GM12878 (cell line): ENCODE results near the gene IL10. TPM values are rescaled to one million over a fixed set of nuclear protein-coding genes. Genes with fewer than 3 reads are reported as not detected.
A peak's percentile ranks its signal among the peaks of the same experiment; 100 is the strongest.

Source experiments
- BACH1 ChIP-seq: fragments of 450-650 bp; IDR thresholded peaks from 2 replicates; pipeline ENCODE4 v1.6.1; 2017; ENCODE audit warnings: mild to moderate bottlenecking, borderline replicate concordance
- BRCA1 ChIP-seq: IDR thresholded peaks from 2 replicates; pipeline ENCODE4 v1.6.1; 2011; ENCODE audit warnings: low read depth, low read length, improper control_type of control experiment
- E2F8 ChIP-seq: fragments of 450-650 bp; IDR thresholded peaks from 2 replicates; pipeline ENCODE4 v1.6.1; 2018; ENCODE audit warnings: mild to moderate bottlenecking, low read depth, moderate library complexity; ENCODE audit not compliant: partially characterized antibody
- E4F1 ChIP-seq: fragments of 450-650 bp; IDR thresholded peaks from 2 replicates; pipeline ENCODE4 v1.6.1; 2018; ENCODE audit warnings: borderline replicate concordance, mild to moderate bottlenecking; ENCODE audit not compliant: partially characterized antibody
- EP300 ChIP-seq, 2 experiments: fragments of 150-350 bp in 1 of 2; IDR thresholded peaks; 2 replicates each; pipeline ENCODE4 v1.6.1; 2011 to 2012; ENCODE audit warnings: low read depth in 2 of 2, low read length in 2 of 2, borderline replicate concordance in 1 of 2, improper control_type of control experiment in 1 of 2, inconsistent platforms in 1 of 2; ENCODE audit not compliant: control insufficient read depth in 1 of 2
- FOXM1 ChIP-seq: IDR thresholded peaks from 2 replicates; pipeline ENCODE4 v1.6.1; 2012; ENCODE audit warnings: low read depth, mild to moderate bottlenecking, inconsistent platforms, low read length, moderate library complexity
- GATAD2B ChIP-seq: fragments of 450-650 bp; conservative IDR thresholded peaks from 2 replicates; pipeline ENCODE4 v1.6.1; 2017; ENCODE audit warnings: low read depth, mild to moderate bottlenecking, moderate library complexity
- HDAC6 ChIP-seq: fragments of 200-600 bp; sonication (generic); IDR thresholded peaks from one replicate; pipeline ENCODE4 v1.8.0; 2017; ENCODE audit warnings: antibody characterized with exemption; ENCODE audit not compliant: unreplicated experiment
- HDGF ChIP-seq: fragments of 450-650 bp; IDR thresholded peaks from 2 replicates; pipeline ENCODE4 v1.6.1; 2016; ENCODE audit warnings: antibody characterized with exemption
- IKZF2 ChIP-seq, 2 experiments: fragments of 450-650 bp; IDR thresholded peaks; 2 replicates each; pipeline ENCODE4 v1.6.1; 2017; ENCODE audit warnings: mild to moderate bottlenecking in 2 of 2, moderate library complexity in 2 of 2
- JUNB ChIP-seq: IDR thresholded peaks from 2 replicates; pipeline ENCODE4 v1.6.1; 2016; ENCODE audit warnings: antibody characterized with exemption, mild to moderate bottlenecking
- NFIC ChIP-seq: IDR thresholded peaks from 2 replicates; pipeline ENCODE4 v1.6.1; 2012; ENCODE audit warnings: low read depth, mild to moderate bottlenecking, inconsistent platforms, low read length, moderate library complexity
- PAX5 ChIP-seq: IDR thresholded peaks from 2 replicates; pipeline ENCODE4 v1.6.1; 2011; ENCODE audit warnings: low read depth, low read length, borderline replicate concordance
- PML ChIP-seq: IDR thresholded peaks from 2 replicates; pipeline ENCODE4 v1.6.1; 2012; ENCODE audit warnings: low read length, inconsistent platforms
- RAD21 ChIP-seq: IDR thresholded peaks from 2 replicates; pipeline ENCODE4 v1.6.1; 2011; ENCODE audit warnings: mild to moderate bottlenecking, low read depth, low read length, moderate library complexity; ENCODE audit not compliant: insufficient read depth
- RUNX3 ChIP-seq: IDR thresholded peaks from 2 replicates; pipeline ENCODE4 v1.6.1; 2012; ENCODE audit warnings: low read length, inconsistent platforms
- STAT1 ChIP-seq: fragments of 450-650 bp; conservative IDR thresholded peaks from 2 replicates; pipeline ENCODE4 v1.6.1; 2014; ENCODE audit warnings: antibody characterized with exemption, mild to moderate bottlenecking
- STAT3 ChIP-seq: IDR thresholded peaks from 2 replicates; pipeline ENCODE4 v1.6.1; 2011; ENCODE audit warnings: low read depth, low read length, improper control_type of control experiment
- TARDBP ChIP-seq: IDR thresholded peaks from 2 replicates; pipeline ENCODE4 v1.6.1; 2016; ENCODE audit warnings: borderline replicate concordance
- YBX1 ChIP-seq: fragments of 450-650 bp; IDR thresholded peaks from 2 replicates; pipeline ENCODE4 v1.6.1; 2016; ENCODE audit warnings: antibody characterized with exemption
- YY1 ChIP-seq: IDR thresholded peaks from 2 replicates; pipeline ENCODE4 v1.6.1; 2011; ENCODE audit warnings: low read depth, mild to moderate bottlenecking, low read length
- ZNF384 ChIP-seq: IDR thresholded peaks from 2 replicates; pipeline ENCODE4 v1.6.1; 2012; ENCODE audit warnings: low read depth, mild to moderate bottlenecking, low read length, improper control_type of control experiment, borderline replicate concordance
- polyA plus RNA-seq, 11 experiments: library from polyadenylated mRNA; depleted of rRNA in 4 of 11; unstranded in 6 of 11; stranded (reverse) in 5 of 11; fragments of >200 nt; fragmentation: Nextera tagmentation in 4 of 11; fragmentation: Illumina TruSeq in 1 of 11; extraction: Ambion mirVana in 4 of 11; extraction: Trizol in 1 of 11; gene quantifications; 1 replicate in 1 of 11; 2 replicates in 10 of 11; pipeline versions ENCODE4 v1.2.1 to v1.2.3, GENCODE V29; 2011 to 2016; ENCODE audit warnings: inconsistent platforms in 2 of 11, missing spikeins in 2 of 11, low read depth in 1 of 11
- total RNA-seq, 4 experiments: library from RNA; depleted of rRNA in 3 of 4; stranded (reverse); fragments of >200 nt in 3 of 4; fragmentation: Illumina TruSeq in 1 of 4; extraction: Trizol in 1 of 4; gene quantifications; 2 replicates each; pipeline versions ENCODE4 v1.2.1 to v1.2.3, GENCODE V29; 2013 to 2021
- TF ChIP-seq, protein P1 (sequence below): fragments of 450-650 bp; IDR thresholded peaks from 2 replicates; pipeline ENCODE4 v1.6.1; 2017; ENCODE audit warnings: low read depth, mild to moderate bottlenecking, moderate library complexity
- TF ChIP-seq, protein P2 (sequence below): IDR thresholded peaks from 2 replicates; pipeline ENCODE4 v1.6.1; 2012; ENCODE audit warnings: low read depth, low read length, improper control_type of control experiment

Gene IL10
- total and polyA plus RNA-seq, 10 of the 15 experiments (the other 5 are each of a cell fraction or from before 2014, with no cell fraction given): 0.34 to 5.0 (median 1.1) TPM

DNA sequence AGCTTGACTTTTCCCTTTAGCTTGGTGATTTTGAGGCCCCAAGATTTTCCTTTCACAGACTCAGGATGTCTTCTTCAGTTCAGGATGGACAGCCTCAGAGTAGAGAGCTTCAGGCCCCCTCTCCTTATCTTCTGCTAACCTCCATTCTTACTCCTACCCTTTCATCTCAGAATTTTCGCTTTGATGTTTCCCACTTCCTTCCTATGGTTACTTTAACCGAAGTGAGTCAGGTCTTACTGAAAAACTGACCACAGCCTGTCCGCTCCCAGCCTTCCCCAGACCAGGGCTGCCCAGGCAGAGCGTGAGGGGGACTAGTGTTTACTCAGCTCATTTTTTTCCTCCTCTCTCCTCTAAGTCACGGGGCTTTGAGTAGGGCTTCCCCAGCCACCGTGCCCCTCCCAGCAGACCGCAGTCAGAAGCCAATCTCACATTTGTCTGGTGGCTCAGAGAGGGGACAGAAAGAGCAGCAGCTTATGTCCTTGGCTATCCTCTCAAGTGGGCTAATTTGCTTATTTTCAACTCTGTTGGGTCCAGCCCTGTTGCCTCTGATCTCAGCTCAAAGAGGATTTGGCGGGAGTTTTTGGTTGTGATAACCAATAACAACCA lies 5.9 kb downstream of the IL10 start (continued):
- TF ChIP-seq EP300 (IDR thresholded peaks at IDR 0.05; ENCODE audit: borderline replicate concordance in 1 of 2, control insufficient read depth in 1 of 2, low read depth in 2 of 2, low read length in 2 of 2) (peak; percentile 45 to 55; a peak in 2 of 4 replicates), GATAD2B (peak; percentile 45; the same call in 1 of the 2 replicates), ZNF384 (peak; percentile 81), PML (no peak), HDGF (0 out of 2 replicates have a peak, but pooled peaks have one; percentile 60), PAX5 (peak; percentile 70; the same call in 1 of the 2 replicates), STAT3 (no peak), TARDBP (0 out of 2 replicates have a peak, but pooled peaks have one; percentile 23), BRCA1 (no peak), HDAC6 (no peak), RAD21 (no peak), IKZF2 (IDR thresholded peaks at IDR 0.05) (peak; percentile 96 to 97), STAT1 (no peak), YY1 (no peak), BACH1 (peak; percentile 58; the same call in 1 of the 2 replicates), YBX1 (no peak), JUNB (peak; percentile 68), RUNX3 (peak; percentile 100), E4F1 (no peak), E2F8 (peak; percentile 54), FOXM1 (peak; percentile 70; the same call in 1 of the 2 replicates), NFIC (peak; percentile 95)
- TF ChIP-seq, protein P1, sequence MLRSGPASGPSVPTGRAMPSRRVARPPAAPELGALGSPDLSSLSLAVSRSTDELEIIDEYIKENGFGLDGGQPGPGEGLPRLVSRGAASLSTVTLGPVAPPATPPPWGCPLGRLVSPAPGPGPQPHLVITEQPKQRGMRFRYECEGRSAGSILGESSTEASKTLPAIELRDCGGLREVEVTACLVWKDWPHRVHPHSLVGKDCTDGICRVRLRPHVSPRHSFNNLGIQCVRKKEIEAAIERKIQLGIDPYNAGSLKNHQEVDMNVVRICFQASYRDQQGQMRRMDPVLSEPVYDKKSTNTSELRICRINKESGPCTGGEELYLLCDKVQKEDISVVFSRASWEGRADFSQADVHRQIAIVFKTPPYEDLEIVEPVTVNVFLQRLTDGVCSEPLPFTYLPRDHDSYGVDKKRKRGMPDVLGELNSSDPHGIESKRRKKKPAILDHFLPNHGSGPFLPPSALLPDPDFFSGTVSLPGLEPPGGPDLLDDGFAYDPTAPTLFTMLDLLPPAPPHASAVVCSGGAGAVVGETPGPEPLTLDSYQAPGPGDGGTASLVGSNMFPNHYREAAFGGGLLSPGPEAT: peak; percentile 89
- TF ChIP-seq, protein P2, sequence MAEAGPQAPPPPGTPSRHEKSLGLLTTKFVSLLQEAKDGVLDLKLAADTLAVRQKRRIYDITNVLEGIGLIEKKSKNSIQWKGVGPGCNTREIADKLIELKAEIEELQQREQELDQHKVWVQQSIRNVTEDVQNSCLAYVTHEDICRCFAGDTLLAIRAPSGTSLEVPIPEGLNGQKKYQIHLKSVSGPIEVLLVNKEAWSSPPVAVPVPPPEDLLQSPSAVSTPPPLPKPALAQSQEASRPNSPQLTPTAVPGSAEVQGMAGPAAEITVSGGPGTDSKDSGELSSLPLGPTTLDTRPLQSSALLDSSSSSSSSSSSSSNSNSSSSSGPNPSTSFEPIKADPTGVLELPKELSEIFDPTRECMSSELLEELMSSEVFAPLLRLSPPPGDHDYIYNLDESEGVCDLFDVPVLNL: no peak
